Activated T-helper 9 cell treated with anti-CD3 and anti-CD28 coated beads, Interleukin-2, amount 50 U/mL, for 16 hours (primary cell): ENCODE results near the gene LILRB3.
A peak's percentile ranks its signal among the peaks of the same experiment; 100 is the strongest.
"Not testable (repeated sequence)": the region's sequence is repeated elsewhere in the genome, so short reads cannot be mapped to it uniquely, and the experiment has no call there.

ENCODE experiments used
- DNase-seq: peaks from one replicate; pipeline ENCODE4 v3.0.0-alpha.2; 2020; ENCODE audit warnings: low read depth

The LILRB3 gene

GRCh38 chr19:54222474-54223276, at the start of gene LILRB3:
TSS of gene LILRB3 (minus strand) at chr19:54223007. CDS start at chr19:54222976, 31 bp downstream.
- not testable (repeated sequence) for DNase-seq

- DNase-seq, result not testable (repeated sequence)
Measured at GRCh38 chr19:54272181-54272580, 49.4 kb upstream of the LILRB3 start.

- not testable (repeated sequence) for DNase-seq
Measured at GRCh38 chr19:54271587-54271986, 48.8 kb upstream of the LILRB3 start.

DNA sequence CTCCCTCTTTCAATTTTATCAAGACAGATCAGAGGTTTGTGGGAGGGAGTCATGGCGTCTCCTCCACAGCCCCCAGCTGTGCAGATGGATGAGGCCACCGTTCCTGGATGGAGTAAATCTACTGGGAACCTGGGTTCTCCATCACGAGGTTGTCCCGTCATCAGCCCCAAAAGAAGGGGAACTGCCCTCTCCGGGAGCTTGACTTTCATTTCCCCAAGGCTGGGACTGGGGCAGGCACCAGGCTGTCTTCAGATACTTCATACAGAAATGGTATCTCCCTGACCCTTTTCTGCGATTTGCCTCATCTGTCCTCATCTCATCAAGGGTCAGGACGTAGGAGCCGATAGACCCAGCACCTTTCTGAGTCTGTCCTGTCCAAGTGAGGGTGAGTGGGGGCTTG, 48.3 kb upstream of the LILRB3 start:
- DNase-seq, result no peak

DNA sequence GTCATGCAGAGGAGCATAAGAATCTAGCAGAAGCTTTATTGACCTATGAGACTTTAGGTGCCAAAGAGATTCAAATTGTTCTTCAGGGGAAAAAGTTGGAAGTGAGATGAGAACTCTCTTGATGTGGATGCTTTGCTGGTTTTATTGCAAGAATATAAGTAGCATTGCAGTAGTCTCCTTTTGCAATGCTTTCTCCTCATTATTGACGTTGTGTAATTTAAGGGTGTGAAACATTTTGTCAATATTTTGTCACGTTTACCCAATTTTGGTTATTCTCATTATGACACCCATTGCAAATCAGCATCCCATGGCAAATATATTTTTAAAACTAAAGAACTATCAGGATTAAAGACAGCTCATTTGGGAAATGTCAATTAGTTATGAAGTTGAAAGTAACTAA, 46.1 kb upstream of the LILRB3 start:
- no peak for DNase-seq

GRCh38 chr19:54266133-54266532, 43.3 kb upstream of the LILRB3 start:
- peak; percentile 43 for DNase-seq

- no peak for DNase-seq
Measured at GRCh38 chr19:54262470-54262869, 39.7 kb upstream of the LILRB3 start.

- DNase-seq, result no peak
Measured at GRCh38 chr19:54262066-54262465, 39.3 kb upstream of the LILRB3 start.

- no peak for DNase-seq
Measured at GRCh38 chr19:54257116-54257480, 34.3 kb upstream of the LILRB3 start, which contains the start of gene LILRB5. TSS of gene LILRB5 (minus strand) at chr19:54257273. CDS start at chr19:54257193, 80 bp downstream.

- DNase-seq, result no peak
Measured at GRCh38 chr19:54256250-54257115, 33.7 kb upstream of the LILRB3 start.

GRCh38 chr19:54255105-54255775, 32.4 kb upstream of the LILRB3 start:
- DNase-seq, result no peak

- DNase-seq, result no peak
Measured at GRCh38 chr19:54254195-54254906, 31.5 kb upstream of the LILRB3 start.

- no peak for DNase-seq
Measured at GRCh38 chr19:54253331-54254194, 30.8 kb upstream of the LILRB3 start.

GRCh38 chr19:54252845-54253244, 30.0 kb upstream of the LILRB3 start:
- DNase-seq, result no peak

- DNase-seq, result no peak
Measured at GRCh38 chr19:54252243-54252642, 29.4 kb upstream of the LILRB3 start.

DNA sequence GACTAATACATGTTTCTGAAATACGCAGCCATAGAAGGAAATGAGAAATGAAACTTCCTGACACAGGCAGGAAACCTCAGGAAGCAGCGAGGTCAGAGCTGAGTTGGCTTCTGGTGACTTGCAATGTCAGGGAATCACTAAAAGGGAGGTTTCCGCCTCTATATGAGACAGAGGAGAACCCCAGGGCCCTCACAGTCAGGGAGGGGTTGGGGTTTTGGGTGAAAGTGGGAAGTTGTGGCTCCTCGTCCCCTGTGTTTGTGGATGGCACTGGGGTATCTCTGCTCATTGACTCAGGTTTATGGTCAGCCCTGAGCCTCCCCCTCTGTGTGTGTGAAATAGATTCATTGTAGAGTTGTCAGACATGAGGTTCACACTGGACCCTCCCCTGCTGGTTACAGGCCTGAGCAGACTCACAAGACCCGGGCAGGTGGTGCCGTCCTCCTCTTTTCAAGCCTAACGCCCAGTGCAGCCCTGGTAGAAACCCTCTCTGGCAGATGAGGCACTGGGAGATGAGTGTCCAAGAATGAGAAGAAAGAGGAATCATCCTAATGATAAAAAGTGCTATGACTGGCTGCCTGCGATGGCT, 25.3 kb upstream of the LILRB3 start:
- DNase-seq, result peak; percentile 9

- DNase-seq, result no peak
Measured at GRCh38 chr19:54247106-54247930, 24.5 kb upstream of the LILRB3 start.

GRCh38 chr19:54245936-54246335, 23.1 kb upstream of the LILRB3 start:
- no peak for DNase-seq

DNA sequence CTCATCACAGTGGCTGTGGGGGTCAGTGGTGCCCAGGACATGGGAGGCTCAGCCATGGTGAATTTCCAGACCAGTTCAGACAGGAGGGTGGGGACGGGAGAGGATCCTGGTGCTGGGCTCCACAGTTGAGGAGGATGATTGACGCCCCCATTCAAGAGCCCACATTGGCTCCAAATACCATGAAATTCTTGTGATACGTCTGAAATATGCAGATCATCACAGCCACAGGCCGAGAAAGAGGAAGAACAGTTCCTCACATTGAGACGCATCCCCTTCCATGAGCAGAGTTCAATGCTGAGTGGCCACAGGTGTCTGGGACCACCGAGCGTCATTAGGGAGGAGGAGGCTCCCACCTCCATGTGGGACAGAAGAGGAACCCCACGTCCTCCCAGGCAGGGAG, 21.0 kb upstream of the LILRB3 start:
- not testable (repeated sequence) for DNase-seq
